ENCODE data around the gene SLC6A18.

DNA sequence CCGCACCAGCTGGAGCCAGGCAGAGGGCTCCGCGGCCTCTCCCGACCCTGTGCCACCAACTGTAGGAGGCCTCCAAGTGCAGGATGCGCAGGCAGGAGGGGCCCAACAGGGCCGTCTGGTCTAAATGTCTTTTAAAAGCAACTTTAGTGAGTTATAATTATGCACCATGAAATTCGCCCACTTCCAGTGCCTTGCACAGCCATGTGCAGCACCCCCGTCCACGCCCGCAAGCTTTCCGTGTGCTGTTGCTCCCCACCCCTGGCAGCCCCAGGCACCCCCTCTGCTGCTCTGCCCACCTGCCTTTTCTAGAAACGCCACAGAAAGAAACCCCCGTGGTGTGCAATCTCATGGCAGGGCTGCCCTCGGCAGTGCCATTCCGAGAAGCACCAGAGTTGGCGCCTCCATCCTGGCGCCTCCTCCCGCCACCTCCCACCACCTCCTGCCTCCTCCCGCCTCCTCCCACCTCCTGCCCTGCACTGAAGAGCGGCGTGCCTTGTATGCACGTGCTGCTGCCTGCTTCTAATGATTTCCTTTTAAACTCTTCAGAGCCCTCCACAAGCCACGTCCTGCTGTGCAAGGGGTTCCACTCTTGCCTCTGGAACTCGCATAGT lies 7.5 kb upstream of the SLC6A18 start:
- TF ChIP-seq, protein P1, sequence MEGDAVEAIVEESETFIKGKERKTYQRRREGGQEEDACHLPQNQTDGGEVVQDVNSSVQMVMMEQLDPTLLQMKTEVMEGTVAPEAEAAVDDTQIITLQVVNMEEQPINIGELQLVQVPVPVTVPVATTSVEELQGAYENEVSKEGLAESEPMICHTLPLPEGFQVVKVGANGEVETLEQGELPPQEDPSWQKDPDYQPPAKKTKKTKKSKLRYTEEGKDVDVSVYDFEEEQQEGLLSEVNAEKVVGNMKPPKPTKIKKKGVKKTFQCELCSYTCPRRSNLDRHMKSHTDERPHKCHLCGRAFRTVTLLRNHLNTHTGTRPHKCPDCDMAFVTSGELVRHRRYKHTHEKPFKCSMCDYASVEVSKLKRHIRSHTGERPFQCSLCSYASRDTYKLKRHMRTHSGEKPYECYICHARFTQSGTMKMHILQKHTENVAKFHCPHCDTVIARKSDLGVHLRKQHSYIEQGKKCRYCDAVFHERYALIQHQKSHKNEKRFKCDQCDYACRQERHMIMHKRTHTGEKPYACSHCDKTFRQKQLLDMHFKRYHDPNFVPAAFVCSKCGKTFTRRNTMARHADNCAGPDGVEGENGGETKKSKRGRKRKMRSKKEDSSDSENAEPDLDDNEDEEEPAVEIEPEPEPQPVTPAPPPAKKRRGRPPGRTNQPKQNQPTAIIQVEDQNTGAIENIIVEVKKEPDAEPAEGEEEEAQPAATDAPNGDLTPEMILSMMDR (IDR thresholded peaks at IDR 0.05), result no peak
- no peak for TF ChIP-seq POLR2A (IDR thresholded peaks at IDR 0.05)
